ENCODE measurements around the gene VAPB.

VAPB gene

GRCh38 chr20:58479726-58480440 is 90.9 kb downstream of the VAPB start:
- no peak for DNase-seq (ENCODE audit: low read depth in 2 of 3, low spot score in 1 of 3)

GRCh38 chr20:58480551-58481336 is 91.7 kb downstream of the VAPB start:
- DNase-seq (ENCODE audit: low read depth in 2 of 3, low spot score in 1 of 3): no peak

GRCh38 chr20:58481481-58482021 is 92.5 kb downstream of the VAPB start:
- peak; percentile 25 to 70 (median 56) for DNase-seq (ENCODE audit: low read depth in 2 of 3, low spot score in 1 of 3)

- DNase-seq (ENCODE audit: low read depth in 2 of 3, low spot score in 1 of 3): no peak
These were observed 93.4 kb downstream of the VAPB start for GRCh38 chr20:58482416-58482815.

- no peak for DNase-seq (ENCODE audit: low read depth in 2 of 3, low spot score in 1 of 3)
These were observed 94.0 kb downstream of the VAPB start for GRCh38 chr20:58483051-58483450.

GRCh38 chr20:58483470-58483869 is 94.4 kb downstream of the VAPB start:
- no peak for DNase-seq (ENCODE audit: low read depth in 2 of 3, low spot score in 1 of 3)

- no peak for DNase-seq (ENCODE audit: low read depth in 2 of 3, low spot score in 1 of 3)
These were observed 96.4 kb downstream of the VAPB start for GRCh38 chr20:58485393-58485792.

GRCh38 chr20:58486207-58486606 is 97.2 kb downstream of the VAPB start:
- no peak for DNase-seq (ENCODE audit: low read depth in 2 of 3, low spot score in 1 of 3)

- DNase-seq (ENCODE audit: low read depth in 2 of 3, low spot score in 1 of 3): no peak
These were observed 103.2 kb downstream of the VAPB start for GRCh38 chr20:58492074-58492718.

GRCh38 chr20:58492795-58493524 is 103.9 kb downstream of the VAPB start:
- DNase-seq (ENCODE audit: low read depth in 2 of 3, low spot score in 1 of 3): no peak

GRCh38 chr20:58494923-58495622 is 106.0 kb downstream of the VAPB start:
- DNase-seq (ENCODE audit: low read depth in 2 of 3, low spot score in 1 of 3): no peak

GRCh38 chr20:58495623-58496428 is 106.8 kb downstream of the VAPB start:
- DNase-seq (ENCODE audit: low read depth in 2 of 3, low spot score in 1 of 3): no peak

- DNase-seq (ENCODE audit: low read depth in 2 of 3, low spot score in 1 of 3): no peak
These were observed 107.4 kb downstream of the VAPB start for GRCh38 chr20:58496429-58496769.

- DNase-seq (ENCODE audit: low read depth in 2 of 3, low spot score in 1 of 3): no peak
These were observed 108.1 kb downstream of the VAPB start for GRCh38 chr20:58497076-58497641.

- DNase-seq (ENCODE audit: low read depth in 2 of 3, low spot score in 1 of 3): no peak
These were observed 108.9 kb downstream of the VAPB start for GRCh38 chr20:58497724-58498469.

GRCh38 chr20:58498470-58499068 is 109.5 kb downstream of the VAPB start:
- no peak for DNase-seq (ENCODE audit: low read depth in 2 of 3, low spot score in 1 of 3)

GRCh38 chr20:58500256-58500655 is 111.2 kb downstream of the VAPB start:
- no peak for DNase-seq (ENCODE audit: low read depth in 2 of 3, low spot score in 1 of 3)
